PC-9 (cell line): ENCODE measurements around the gene FBLN2. TPM values are rescaled to one million over a fixed set of nuclear protein-coding genes. Genes with fewer than 3 reads are reported as not detected.

Experiments used
- BruUV-seq: library from RNA; stranded (reverse); fragments of 400-500 nt; replicated peaks from 2 replicates; lab custom pipeline; 2021; lab: Mats Ljungman, UMichigan
- CTCF ChIA-PET: fragments of 300-600 bp; sonication (Branson Sonifier 250); formaldehyde crosslinking; loops from one replicate; lab custom pipeline; 2022; ENCODE audit warnings: antibody characterized with exemption; lab: Charles Lee
- POLR2A ChIA-PET: fragments of 300-600 bp; sonication (Branson Sonifier 250); formaldehyde crosslinking; loops from one replicate; lab custom pipeline; 2022; ENCODE audit warnings: antibody characterized with exemption; ENCODE audit not compliant: unreplicated experiment; lab: Charles Lee
- DNase-seq, 2 experiments: peaks; one replicate each; pipeline versions ENCODE4 v3.0.0 to v3.0.0-alpha.2; 2015 to 2022; ENCODE audit warnings: mixed read lengths in 1 of 2
- H2AFZ ChIP-seq: fragments of 200-600 bp; sonication (generic); 2 replicates; pipeline ENCODE4 v1.8.1; 2017; ENCODE audit warnings: antibody characterized with exemption
- H3F3A ChIP-seq: fragments of 200-600 bp; sonication (generic); 2 replicates; pipeline ENCODE4 v1.8.1; 2017; ENCODE audit warnings: antibody characterized with exemption, mild to moderate bottlenecking, low read depth; ENCODE audit not compliant: insufficient read depth
- H3K27ac ChIP-seq: fragments of 200-600 bp; sonication (generic); 2 replicates; pipeline ENCODE4 v1.6.1; 2016; ENCODE audit warnings: mixed run types
- H3K27me3 ChIP-seq: fragments of 200-600 bp; sonication (generic); 2 replicates; pipeline ENCODE4 v1.6.1; 2016; ENCODE audit warnings: low read depth, mixed run types; ENCODE audit not compliant: insufficient read depth
- H3K36me3 ChIP-seq: fragments of 200-600 bp; sonication (generic); 2 replicates; pipeline ENCODE4 v1.6.1; 2016; ENCODE audit warnings: low read depth, mixed run types
- H3K4me1 ChIP-seq: fragments of 200-600 bp; sonication (generic); replicated peaks from 2 replicates; pipeline ENCODE4 v1.6.1; 2016; ENCODE audit warnings: mixed run types; ENCODE audit not compliant: insufficient read depth
- H3K4me2 ChIP-seq: fragments of 200-600 bp; sonication (generic); 2 replicates; pipeline ENCODE4 v1.6.1; 2017; ENCODE audit warnings: mixed run types
- H3K4me3 ChIP-seq: fragments of 200-600 bp; sonication (generic); 2 replicates; pipeline ENCODE4 v1.6.1; 2016; ENCODE audit warnings: mixed run types
- H3K79me2 ChIP-seq: fragments of 200-600 bp; sonication (generic); 2 replicates; pipeline ENCODE4 v1.6.1; 2017; ENCODE audit warnings: low read depth, mixed run types
- H3K9me2 ChIP-seq: fragments of 200-600 bp; sonication (generic); 2 replicates; pipeline ENCODE4 v1.8.1; 2017; ENCODE audit warnings: mild to moderate bottlenecking; ENCODE audit not compliant: insufficient read depth
- H3K9me3 ChIP-seq: fragments of 200-600 bp; sonication (generic); 2 replicates; pipeline ENCODE4 v1.8.1; 2016; ENCODE audit warnings: low read depth; ENCODE audit not compliant: insufficient read depth
- H4K20me1 ChIP-seq: fragments of 200-600 bp; sonication (generic); 2 replicates; pipeline ENCODE4 v1.8.1; 2017; ENCODE audit not compliant: insufficient read depth
- CTCF ChIP-seq: fragments of 200-600 bp; sonication (generic); conservative IDR thresholded peaks from 2 replicates; pipeline ENCODE4 v1.6.1; 2017; ENCODE audit warnings: mixed run types, antibody characterized with exemption, mild to moderate bottlenecking, moderate library complexity
- EZH2 ChIP-seq: fragments of 200-600 bp; sonication (generic); IDR thresholded peaks from 2 replicates; pipeline ENCODE4 v1.8.0; 2017; ENCODE audit warnings: antibody characterized with exemption, low read depth
- intact Hi-C: fragments of 100-400 bp; cut with micrococcal nuclease; formaldehyde crosslinking; loops from one replicate; pipeline ENCODE4 v1.10.0; 2022; ENCODE audit not compliant: unreplicated experiment
- total RNA-seq: library from RNA; stranded (reverse); gene quantifications from 2 replicates; pipeline ENCODE4 v1.2.3, GENCODE V29; 2021

The FBLN2 gene
- total RNA-seq, 1 experiment from 2014 or later, result 0.57 TPM

GRCh38 chr3:13515786-13516759 is 32.9 kb upstream of the FBLN2 start:
- Histone ChIP-seq H3K79me2 (no peaks in the 10 kb centered on the region), H3K9me2 (no peaks in the 10 kb centered on the region), H3K4me2 (no peak overlapping the region), H3K27ac (no peak overlapping the region), H3K27me3 (no peaks in the 10 kb centered on the region), H2AFZ (no peak overlapping the region), H3F3A (peaks cover 20% of the 10 kb centered on the region), H3K4me3 (no peak overlapping the region), H3K4me1 (peaks cover 33% of the 10 kb centered on the region), H3K9me3 (no peaks in the 10 kb centered on the region), H4K20me1 (no peaks in the 10 kb centered on the region), H3K36me3 (no peaks in the 10 kb centered on the region)
- ChIA-PET POLR2A (no interaction called here), CTCF (interaction anchor here (0.7 to 2.0 kb wide), 2 partner anchors 132 to 157 kb away, joined by 6 to 8 read pairs; no protein-coding TSS in a partner anchor)
- intact Hi-C loops, result no loop called here
- DNase-seq, result no peak
- no TSS peak for BruUV-seq
- TF ChIP-seq EZH2 (no peak), CTCF (no peak)

- Histone ChIP-seq H3F3A (peaks cover 20% of the 10 kb centered on the region), H2AFZ (no peak overlapping the region), H3K4me1 (peaks cover 33% of the 10 kb centered on the region), H4K20me1 (no peaks in the 10 kb centered on the region), H3K79me2 (no peaks in the 10 kb centered on the region), H3K27ac (no peak overlapping the region), H3K36me3 (no peaks in the 10 kb centered on the region), H3K9me3 (no peaks in the 10 kb centered on the region), H3K4me3 (no peak overlapping the region), H3K4me2 (no peak overlapping the region), H3K27me3 (no peaks in the 10 kb centered on the region), H3K9me2 (no peaks in the 10 kb centered on the region)
- BruUV-seq, result no TSS peak
- CTCF ChIA-PET, result no interaction called here
- POLR2A ChIA-PET, result no interaction called here
- TF ChIP-seq CTCF (no peak), EZH2 (no peak)
- intact Hi-C loops, result no loop called here
- no peak for DNase-seq
Measured at GRCh38 chr3:13516760-13517135, 32.2 kb upstream of the FBLN2 start.

GRCh38 chr3:13517253-13517977 is 31.5 kb upstream of the FBLN2 start:
- Histone ChIP-seq H3K79me2 (no peaks in the 10 kb centered on the region), H3K27me3 (no peaks in the 10 kb centered on the region), H3K27ac (no peak overlapping the region), H4K20me1 (no peaks in the 10 kb centered on the region), H2AFZ (no peak overlapping the region), H3K9me2 (no peaks in the 10 kb centered on the region), H3K36me3 (no peaks in the 10 kb centered on the region), H3K9me3 (no peaks in the 10 kb centered on the region), H3K4me1 (peaks cover 33% of the 10 kb centered on the region), H3K4me2 (no peak overlapping the region), H3F3A (peaks cover 20% of the 10 kb centered on the region), H3K4me3 (no peak overlapping the region)
- TF ChIP-seq CTCF (no peak), EZH2 (no peak)
- POLR2A ChIA-PET, result no interaction called here
- no TSS peak for BruUV-seq
- intact Hi-C loops, result no loop called here
- DNase-seq, result no peak
- CTCF ChIA-PET, result no interaction called here
